T-helper 1 cell (primary cell): ENCODE data around the gene TTC28.
A peak's percentile ranks its signal among the peaks of the same experiment; 100 is the strongest.

ENCODE experiments used
- DNase-seq, 5 donors: peaks; one replicate each; pipeline ENCODE4 v3.0.0-alpha.2; 2012 to 2020

The TTC28 gene

DNA sequence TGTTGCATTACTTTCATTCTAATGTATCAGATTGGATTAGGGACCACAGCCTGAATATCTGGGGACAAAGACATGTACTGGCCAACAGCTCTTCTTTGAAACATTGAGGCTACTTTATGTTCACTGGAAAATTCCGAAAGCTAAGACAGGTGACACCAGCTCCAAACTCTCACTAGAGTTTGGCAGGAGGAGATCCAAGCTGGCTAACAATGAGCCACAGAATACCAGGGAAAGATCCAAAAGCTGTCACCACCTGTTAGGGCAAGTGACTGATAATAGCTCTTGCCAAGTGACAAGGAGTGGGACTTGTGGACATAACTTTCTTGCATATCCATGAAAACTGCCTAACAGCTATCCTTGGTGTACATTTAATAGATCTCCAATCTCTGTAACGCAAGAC lies 333.3 kb downstream of the TTC28 start:
- DNase-seq: no peak

DNA sequence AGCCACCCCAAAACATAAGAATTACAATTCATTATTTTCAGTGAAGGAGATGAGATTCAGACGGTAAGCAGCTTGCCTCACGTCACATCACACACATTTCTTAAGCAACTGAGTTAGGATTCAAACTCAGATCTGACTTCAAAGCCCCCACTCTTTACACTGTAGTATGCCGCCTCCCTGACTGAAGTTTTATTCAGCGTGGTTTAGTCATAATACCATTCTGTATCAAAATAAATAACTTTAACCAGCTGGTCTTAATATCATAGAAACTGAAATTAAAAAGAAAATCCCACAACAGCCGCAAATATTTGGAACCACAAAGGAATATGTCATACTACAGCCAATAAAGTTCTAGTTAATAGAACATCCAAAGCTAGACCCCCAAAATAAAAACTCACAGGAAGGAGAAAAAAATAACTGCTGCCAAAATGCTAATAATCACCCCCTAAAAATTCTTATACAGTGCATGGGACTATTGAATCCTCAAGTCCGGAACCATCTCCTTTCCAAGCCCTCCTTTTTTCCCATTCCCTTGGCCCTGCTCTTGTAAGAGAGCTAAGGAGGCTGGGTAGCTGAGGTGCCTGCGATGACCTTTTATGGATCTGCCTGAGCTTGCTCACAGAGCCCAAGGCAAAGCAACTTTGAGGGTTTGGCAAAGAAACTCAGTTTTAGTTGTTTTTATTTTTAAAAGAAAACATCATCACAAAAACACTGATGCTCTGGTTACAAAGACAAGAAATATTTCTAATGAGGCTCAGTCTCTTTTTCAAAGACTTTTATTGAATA lies 334.5 kb downstream of the TTC28 start:
- no peak for DNase-seq

DNA sequence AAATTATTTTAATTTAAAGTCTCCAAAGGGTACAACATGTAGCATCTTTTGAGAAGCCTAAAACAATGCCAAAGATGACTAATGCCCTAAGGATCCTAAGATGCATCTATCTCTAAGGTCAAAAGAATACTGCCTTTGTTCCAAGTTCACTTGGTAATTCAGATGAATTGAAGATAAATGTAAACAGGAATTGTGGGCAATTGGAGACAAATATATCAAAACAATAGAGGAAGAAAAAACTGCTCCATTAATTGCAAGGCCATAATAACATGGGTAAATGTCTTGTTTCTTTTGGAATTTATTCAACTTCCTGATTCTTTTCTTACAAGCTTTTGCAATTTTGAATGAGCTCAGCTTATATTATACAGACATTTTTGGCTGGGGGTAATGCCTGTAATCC lies 338.6 kb downstream of the TTC28 start:
- DNase-seq: no peak

DNA sequence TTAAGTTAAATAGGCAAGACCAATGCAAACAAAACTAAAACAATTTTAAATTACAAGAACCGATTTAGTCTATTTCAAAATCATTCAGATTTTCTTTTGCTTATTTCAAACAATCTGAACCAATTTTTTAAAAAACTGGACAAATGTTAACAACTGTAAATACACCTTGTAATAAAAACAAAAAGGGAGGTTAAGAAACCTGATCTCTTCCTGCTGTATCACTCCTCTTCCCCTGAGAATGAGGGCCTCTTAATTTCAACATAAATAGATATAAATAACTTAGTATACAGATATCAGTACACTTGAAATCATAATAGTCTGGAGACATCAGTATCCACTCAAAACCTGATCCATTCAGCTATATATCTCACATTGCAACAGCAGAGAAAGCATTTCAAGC lies 346.6 kb downstream of the TTC28 start:
- no peak for DNase-seq

DNA sequence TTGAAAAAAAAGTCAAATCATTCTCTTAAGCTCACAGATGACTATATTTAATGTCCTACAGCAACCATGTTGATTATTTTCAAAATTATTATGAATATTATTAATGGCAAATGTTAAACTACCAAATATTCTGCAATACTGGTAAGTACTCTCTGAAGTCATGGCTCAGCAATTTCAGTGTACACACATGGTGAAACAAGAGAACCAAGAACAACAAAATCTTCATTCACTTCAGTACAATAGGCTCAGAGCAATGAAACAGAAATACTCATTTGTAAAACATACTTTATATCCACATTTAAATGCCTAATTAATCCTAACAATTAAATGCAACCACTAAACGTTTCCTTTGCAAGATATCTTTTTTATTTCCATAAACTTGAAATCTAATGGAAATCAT lies 347.2 kb downstream of the TTC28 start:
- DNase-seq: no peak

DNA sequence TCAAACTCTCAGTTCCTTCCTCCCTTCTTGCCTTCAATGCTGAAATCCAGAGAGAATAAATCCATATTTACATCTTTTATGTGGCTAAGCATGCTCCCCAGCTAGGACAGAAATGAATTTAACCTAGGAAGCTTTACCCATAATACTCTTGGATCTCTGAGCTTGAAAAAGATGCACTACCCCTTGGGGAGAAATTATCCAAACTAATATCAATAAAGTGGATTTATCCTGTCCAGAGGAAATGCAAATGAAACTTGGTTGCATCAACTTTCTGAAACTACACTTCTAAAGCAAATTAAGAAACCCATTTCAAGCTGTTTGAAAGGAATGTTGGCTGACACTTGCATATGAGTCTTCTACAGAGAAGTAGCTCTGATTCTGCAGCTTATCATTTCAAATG lies 347.9 kb downstream of the TTC28 start:
- no peak for DNase-seq

DNA sequence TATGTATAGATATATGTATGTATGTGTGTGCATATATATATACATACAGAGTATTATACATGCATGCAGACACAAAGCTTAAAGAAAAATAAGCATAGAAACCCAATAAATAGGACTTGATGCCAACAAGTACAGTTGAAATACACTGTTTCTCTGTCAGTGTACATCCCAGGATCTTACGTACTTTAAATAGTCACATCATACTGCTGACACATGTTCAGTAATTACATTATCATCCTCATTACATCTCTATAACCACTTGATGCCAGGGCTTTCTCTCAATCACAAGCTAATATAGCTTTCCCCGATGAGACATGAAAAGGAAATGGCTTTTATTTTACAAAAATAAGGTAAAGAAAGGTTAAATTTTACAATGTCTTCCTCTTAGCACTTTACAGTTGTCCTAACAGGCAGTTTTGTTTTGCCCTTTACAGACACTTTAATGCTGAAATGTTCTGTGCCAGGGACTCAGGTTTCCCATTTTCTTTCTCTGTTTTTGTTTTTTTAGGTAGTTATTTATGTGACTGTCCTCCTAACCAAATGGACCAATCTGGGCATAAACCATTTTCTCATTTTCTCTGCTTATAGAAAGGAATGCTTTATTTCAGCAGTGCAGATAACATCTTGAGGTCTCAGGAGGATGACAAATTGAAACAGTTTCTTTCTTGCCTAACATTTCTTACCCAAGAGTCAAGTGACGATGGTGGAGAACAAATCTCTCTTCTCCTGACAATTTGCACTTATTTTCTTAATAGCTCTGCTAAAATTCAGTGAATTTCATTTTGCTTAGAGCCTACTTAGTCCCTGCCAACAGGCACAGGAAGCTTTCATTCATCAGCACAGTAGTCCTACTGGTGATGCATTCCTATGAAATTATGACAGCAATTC lies 350.2 kb downstream of the TTC28 start:
- DNase-seq: peak in 1 of 5 donors; percentile 7

DNA sequence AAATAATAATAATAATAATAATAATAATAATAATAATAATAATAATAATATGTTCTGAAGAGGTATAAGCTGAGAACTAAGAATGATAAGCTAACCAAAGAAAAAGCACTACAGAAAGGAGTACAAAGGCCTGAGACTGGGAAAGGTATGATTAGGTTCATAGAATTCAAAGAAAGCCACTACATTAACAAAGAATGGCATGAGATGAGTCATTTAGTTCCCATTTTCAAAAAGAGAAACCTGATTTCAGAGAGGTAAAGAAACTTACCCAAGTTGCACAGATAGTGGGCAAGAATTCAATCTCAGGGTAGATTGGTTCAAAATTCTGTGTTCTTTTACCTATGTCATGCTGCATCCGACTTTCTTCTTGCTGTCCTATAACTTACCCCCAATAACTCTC lies 350.9 kb downstream of the TTC28 start:
- peak in 1 of 5 donors; percentile 42 for DNase-seq

DNA sequence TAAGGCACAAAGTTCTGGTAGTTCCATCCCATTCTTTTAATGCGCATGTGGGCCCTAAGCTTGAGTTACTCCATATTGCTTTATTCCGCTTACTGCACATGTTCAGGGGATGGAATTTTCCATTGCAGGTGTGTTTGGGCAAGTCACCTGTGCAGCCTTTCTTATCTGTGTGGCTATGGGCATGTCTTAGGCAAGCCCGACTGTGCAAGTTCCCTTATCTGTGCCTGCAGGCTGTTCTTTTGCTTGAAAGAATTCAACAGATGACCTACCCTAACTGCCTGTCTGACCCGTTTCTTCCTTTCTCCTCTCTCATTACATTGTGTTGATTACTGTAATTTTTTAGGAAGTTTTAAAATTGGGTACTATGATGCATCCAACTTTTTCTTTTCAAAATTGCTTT lies 363.6 kb downstream of the TTC28 start:
- no peak for DNase-seq

DNA sequence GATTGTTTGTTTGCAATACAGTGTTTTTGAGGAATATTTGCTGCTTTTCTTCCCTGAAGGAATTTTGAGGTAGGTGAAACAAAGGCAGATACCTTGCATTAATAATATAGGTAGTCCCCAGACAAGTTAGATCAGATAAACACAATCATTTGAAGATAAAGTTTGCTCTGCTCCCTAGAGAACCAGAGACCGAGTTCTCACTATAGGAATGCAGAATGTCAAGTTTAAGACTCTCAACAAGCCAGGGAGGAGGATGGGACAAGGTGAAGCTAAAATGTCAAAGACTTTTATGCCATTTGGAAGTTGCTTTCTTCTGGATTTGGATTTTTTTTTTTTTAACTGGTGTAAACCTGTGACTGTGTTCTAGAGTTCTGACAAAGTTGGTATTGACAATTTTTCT lies 364.7 kb downstream of the TTC28 start:
- DNase-seq: no peak

DNA sequence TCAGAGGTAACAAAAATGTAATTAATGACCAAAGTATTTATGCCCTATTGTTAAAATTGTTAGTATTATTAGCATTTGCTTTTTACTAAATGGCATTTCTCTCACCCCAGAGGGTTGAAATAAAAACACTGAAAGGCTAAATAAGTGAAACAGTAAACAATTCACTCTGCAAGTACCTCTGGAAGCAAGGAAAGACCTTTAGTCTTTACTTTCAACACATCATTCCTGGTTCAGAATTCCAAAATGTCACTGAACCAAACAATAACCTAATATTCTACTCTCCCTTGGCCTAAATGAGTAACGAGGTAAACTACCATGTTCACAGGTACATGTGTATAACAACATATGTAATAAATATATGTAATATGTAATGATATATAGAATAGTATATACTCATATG lies 369.3 kb downstream of the TTC28 start:
- no peak for DNase-seq

DNA sequence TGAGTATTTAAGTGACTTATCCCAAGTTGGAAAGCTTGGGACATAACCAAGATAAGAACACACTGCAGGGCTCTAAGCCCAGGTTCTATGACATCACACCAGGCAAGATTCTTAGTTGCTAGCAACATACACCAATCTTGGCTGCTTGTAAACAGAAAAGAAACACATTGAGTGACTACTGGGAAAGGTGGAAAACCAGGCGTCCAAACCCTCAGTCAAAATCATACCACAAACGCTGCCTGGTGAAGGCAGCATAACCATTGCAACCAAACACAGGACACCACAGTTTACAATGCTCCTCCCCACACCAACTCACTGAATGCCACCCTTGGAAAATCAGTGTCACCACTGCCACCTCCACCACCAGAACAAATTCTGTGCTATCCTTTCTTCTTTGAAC lies 379.9 kb downstream of the TTC28 start:
- no peak for DNase-seq

DNA sequence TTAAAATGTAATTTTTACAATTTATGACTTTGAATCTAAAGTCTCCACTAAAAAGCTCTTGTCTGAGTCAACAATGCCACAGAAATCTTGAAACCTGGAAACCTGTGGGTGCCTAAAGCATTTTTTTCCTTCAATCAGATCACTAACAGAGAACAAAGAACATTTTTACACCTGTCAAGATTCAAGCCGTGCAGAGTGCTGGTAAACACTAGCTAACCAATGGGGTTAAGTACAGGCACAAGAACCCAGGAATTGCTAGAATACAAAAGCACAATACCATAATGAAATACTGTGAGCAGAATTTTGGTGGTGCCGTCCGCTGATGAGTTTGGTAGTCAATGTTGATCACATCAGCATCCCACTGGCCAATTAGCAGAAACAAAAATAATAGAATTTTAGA lies 380.3 kb downstream of the TTC28 start:
- no peak for DNase-seq

DNA sequence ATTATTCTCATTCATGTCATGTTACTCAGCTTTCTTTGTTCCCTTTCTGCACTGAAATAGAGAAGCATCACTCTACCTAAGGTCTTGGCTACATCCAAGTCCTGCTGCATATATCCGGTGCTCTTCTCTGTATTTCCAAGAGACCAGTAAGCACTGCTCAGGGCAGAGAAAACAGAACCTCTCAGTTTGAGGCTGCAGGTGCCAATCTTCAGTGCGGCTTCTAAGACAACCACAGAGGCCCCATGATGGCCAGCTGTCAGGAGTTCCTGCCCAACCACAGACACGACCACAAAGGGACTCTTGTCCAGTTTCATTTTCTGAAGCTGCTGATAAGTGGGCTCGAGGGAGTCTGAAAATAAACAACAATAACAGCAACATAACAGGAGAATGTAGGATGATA lies 382.1 kb downstream of the TTC28 start:
- peak in 1 of 5 donors; percentile 10 for DNase-seq

DNA sequence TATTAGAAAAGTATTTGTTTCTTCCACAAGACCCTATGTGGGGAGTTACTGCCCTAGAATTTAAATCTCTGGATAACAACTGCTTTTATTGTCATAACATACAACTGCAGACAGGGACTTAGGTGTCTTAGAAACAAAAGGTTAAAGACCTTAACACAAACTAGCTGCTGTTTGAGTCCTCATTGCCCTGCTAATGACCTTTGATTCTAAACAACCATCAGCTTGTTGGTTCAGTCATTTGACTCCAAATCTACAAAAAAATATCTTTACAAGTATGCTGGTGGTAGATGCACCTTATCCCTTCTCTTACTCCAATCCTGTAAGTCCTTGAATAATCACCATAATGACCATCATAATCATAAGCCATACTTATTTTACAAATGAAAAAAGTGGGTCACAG lies 383.2 kb downstream of the TTC28 start:
- no peak for DNase-seq

DNA sequence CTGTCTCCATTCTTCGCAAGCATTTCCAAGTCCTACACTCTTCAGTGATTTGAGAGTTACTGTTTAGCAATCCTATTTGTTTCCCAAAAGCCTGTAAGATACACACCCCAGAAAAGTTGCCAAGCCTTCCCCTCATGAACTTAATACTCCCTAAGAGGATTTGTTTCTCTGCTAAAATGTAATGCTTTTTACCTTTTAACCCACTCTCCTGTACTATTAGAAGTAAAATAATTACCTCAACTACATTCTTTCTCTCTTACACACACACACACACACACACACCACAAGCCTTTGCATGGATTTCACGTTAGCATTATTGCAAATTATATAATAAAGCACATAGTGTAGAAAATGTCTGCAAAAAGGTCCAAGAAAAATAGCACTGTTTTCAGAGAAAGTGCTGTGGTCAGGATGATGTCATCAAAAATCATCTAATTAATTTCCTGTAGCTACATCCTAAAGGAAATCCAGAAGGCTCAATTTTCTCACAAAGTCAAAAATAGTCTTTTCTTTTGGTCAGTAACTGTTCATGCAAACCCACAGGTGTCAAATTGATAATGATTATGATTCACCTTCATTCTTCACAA lies 396.5 kb downstream of the TTC28 start:
- DNase-seq: no peak

DNA sequence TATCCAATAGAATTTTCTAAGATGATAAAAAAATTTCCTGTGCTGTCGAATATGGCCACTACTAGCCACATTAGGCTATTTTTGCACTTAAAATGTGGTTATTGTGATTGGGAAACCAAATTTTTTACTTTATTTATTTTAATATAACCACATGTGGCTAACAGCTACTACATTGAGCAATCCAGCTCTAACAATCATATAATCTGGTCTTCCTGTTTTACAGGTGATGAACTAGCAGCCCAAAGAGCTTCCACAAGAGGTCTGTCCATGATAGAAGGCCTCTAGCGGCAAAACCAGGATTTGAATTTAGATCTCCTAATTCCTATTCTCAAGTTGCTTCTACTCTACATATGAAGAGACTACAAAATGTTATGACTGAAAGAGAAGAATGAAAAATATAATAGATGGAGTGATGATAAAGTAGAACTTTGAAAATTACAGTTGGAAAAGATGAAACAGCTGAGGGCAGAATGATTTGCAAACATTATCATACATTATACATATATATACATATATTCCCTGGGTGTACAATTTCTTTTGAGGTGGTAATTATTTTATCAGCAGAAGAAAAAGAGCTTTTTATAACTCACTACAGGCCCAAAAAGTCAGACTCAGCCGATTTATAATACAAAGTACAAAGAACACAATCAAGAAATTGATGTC lies 397.1 kb downstream of the TTC28 start:
- DNase-seq: no peak

DNA sequence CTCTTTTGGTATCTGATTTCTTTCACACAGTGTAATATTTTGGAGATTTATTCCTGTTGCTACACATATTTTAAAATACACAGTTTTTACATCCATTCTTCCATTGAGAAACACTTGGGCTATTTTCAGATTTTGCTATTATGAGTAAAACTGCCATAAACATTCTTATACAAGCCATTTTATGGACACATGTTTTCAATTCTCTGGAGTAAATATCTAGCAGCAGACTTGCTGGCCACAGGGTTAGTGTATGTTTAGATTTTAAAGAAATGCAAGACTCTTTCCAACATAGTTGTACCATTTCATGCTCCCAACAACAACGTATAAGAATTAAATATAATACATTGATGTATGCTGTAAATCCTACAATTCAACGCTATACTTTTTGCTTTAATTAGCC lies 399.8 kb downstream of the TTC28 start:
- DNase-seq: no peak

DNA sequence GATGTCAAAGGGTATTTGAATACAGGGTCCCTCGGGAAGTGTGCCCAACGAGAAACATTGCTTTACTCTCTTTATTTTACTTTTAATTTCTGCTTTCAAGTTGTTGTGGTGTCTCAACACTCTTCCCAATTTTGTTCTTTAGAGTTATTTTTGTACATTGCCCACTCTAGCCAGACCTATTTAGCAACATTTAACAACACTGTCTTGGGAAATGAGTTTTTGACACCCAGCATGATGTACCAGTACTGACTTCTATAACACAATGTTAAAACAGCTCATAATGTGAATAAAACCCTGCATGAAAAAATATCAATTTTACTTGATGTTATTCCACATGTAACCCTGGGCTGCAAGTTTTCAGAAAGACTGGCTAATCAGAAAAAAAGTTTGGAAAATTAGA lies 410.4 kb downstream of the TTC28 start:
- no peak for DNase-seq

DNA sequence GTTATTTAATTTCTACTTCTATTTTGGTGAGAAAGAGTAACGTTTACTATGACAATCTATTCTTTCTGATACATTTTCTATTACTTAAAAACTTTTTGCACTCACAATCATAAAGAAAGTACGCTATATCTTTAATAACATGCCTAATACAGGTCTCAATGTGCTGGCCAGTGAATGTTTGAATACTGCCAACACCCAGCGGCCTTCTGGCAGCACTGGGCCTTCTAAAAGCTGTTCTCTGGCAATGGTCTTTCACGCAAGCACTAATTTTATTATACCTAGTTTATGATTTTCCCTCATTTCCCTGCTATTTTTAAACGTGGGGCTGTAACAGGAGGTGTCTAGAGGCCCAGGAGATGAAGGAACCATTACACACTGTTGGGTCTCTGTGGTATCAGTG lies 410.8 kb downstream of the TTC28 start:
- DNase-seq: no peak

DNA sequence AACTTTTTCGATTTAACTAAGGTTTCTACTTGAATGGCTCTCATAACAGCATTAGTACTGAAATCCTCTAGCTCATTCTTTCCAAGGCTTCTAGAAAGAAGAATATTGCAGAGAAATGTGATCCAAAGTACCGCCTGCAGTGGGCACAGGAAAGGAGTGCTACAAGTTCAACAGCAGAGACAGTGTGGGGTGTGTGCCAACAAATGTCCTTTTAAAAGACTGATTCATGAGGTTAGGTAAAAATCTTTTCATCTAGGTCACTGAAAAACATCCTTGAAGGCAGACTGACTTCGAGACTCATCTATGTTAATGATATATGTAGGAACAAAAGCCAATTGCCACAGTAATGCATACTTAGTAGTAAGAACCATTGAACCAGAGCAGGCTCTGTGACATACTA lies 411.5 kb downstream of the TTC28 start:
- no peak for DNase-seq

DNA sequence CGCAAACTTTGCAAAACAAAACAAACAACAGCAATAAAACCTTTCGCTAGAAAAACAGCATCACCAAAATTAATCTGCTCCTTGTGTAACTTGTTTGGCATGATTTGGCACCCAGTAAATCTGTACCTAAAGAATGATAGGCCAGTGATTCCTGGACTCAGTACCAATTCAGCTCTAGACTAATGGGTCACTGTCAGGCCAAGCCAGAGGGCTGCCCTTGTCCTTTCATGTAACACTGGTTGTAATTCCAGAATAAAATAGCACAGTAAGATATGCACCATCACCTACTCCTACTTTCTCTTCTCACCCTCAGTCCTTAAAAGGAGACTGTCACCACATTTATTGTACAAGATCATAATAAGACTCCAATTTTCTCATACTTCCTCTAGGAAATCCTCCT lies 419.0 kb downstream of the TTC28 start:
- no peak for DNase-seq

DNA sequence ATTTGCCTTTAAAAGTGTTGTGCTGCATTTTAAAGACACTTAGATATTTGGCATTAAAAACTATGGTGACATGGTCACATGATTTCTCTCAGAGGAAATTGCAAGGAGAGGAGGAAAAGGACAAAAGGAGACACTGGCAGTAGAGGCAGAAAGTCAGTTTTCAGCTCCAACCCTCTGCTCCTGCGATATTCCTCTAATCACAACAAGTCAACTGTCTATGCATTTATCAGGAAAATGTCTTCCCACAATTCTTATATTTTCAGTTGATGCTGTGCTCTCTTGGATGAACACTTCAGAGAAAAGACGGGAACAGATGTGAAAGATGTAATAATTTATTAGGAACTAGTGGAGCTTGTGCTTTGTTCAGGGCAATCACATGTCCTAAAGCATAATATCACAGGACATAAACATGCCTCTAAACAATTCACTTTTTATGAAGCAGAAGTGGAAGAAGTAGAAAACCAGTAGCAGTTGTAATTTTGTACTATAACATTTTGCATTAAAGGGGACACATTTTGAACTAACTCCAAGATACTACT lies 419.8 kb downstream of the TTC28 start:
- DNase-seq: no peak
